ENCODE data around the gene AMOTL2. TPM values are rescaled to one million over a fixed set of nuclear protein-coding genes. Genes with fewer than 3 reads are reported as not detected.
A peak's percentile ranks its signal among the peaks of the same experiment; 100 is the strongest.

AMOTL2 gene
- total RNA-seq, 1 donor from 2014 or later = 164 TPM

DNA sequence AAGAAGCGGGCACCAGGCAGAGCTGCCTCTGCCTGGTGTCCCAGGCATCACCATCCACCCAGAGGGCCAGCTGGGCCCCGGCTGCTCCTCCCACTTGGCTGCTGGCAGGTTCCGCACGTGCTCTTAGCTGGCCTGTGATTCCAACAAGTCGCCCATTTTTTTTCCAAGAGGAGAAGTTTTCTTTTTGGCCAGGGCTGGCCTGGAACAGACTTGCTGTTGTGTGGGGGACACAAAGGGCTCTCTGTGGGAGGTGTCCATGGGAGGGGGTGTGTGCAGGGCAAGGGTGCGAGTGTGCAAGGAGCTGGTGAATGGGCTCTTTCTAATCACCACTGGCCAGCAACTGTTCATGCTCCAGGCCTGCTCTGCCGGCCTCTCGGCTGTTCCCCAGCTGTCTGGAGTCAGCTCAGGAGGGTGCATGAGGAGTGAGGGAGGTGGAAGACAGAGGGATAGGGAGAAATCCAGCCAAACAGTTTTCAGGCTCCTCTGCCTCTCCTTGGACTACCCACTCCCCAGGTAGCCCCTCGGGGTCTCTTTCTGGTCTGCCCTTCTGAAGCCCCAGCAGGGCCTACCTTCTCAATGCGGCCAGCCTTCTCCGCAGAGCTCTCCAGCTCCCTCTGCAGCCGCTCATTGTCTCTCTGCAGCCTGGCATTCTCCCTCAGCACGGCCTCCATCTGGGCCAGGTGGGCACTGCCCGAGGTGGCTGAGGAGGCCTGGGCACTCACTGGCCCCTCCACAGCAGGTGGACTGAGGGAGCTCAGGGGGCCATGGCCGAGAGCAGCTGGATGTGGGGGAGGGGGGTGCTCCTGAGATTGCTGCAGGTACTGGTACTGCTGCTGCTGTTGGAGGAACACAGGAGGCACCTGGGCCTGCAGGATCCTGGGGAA lies 7.1 kb downstream of the AMOTL2 start:
- no peak for DNase-seq (ENCODE audit: extremely low read depth, low read depth, low spot score)

DNA sequence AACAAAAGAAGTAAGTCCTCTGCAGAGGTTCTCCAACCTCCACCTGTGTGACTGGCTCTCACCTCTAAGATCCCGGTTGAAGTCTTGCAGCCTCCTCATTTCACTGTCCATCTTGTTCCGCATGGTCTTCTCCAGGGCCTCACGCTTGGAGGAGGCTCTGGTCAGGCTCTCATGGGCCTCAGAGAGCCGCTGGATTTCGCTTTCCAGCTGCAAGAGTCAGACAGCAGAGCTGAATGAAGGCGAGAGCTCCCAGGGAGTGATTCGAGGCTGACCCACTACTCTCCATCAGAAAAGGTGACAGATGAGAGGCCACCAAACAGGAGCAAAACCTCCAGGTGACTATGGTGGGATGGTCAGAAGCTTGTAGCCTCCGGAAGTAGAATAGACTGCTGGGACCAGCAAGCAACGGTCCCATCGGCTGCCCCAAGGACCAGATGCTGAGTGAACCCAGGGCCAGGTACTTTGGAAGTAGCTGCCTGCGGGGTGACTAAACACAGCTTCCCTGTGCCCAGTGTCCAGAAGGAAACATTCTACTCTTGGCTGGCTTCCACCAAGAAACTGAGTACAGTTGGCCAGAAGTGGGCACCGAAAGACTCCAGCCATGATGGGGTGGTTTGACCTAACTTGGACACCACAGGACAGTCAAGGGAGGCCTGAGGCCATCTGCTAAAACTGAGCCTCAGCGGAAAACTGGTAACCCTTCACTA lies 7.9 kb downstream of the AMOTL2 start:
- no peak for DNase-seq (ENCODE audit: extremely low read depth, low read depth, low spot score)

GRCh38 chr3:134365766-134366065 lies 8.5 kb downstream of the AMOTL2 start:
- no peak for DNase-seq (ENCODE audit: extremely low read depth, low read depth, low spot score)

DNA sequence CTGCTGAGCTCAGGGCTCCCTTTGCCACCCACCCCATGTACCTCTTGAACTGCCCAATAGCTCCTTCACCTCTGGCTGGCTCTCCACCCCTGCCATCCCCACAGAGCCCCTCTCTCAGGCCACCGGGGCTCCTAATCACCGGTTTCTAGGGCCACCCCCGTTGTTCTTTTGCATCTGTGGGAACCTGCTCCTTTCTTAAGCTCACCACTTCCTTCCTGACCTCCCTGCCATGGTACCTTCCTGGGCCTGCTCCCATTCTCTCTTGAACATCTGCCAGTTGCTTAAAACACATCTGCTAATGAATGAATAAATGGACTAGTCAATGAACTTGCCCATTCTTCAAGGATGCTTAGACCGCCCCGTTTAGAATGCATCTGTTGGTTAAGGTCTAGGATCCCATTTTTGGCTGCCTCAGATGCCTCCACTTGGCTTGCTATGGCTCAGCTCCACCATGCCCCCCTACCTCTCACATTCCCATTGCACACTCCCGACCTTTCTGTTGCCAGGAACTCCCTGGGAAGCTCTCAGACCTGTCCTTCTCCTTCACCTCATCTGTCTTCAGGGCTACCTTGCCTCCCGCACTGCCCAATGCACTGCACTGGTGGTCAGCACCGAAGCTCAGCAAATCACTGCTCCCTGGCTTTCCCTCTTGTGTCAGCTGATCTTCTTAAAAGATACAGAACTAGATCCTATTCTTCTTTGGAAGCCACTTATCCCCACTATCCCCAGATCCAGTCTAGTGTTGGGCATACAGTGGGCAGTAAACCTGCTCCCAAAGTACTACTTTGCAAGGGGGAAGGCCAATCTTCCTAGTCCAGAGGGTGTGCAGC lies 9.1 kb downstream of the AMOTL2 start:
- no peak for DNase-seq (ENCODE audit: extremely low read depth, low read depth, low spot score)

DNA sequence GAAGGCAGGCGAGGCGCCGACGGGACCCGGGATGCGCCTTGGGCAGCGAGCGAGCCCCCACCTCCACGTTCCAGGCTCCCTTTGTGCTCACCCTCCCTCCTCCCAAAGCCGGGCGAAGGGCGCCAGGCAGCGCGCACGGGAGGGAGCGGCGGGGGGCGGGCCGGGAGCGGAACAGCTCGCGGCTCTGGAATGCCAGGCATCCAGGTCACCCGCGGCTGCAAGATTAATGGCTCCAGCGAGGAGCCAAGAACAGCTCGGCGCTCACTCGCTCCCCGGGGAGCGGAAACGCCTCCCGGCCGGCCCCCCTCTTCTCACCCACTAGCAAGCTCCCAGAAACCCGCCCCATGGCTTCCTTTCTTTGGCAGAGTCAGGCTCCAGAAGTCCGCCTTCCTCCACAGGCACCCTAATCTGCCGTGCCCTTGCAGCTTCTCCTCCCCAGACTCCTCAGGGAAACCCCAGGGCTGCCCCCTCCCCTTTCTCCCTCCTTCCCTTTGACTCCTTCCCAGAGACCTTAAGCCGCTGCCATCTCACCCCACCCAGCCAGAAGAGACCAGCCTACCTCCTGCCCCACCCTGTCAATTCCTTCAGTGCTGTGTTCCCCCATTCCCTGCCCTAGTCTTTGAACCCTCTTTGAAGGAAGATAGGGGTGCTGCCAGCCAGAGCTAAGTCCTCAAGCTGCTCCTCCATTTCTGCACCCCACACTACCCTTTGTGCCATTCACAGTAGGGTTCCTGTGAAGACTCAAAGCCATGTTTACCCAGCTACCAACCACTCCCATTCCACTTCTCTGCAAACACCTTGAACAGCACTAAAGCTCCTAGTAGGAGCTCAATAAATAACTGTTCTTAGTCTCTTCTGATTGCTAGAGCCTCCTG lies 9.9 kb downstream of the AMOTL2 start:
- DNase-seq (ENCODE audit: extremely low read depth, low read depth, low spot score) = peak; percentile 57

GRCh38 chr3:134363381-134363755 lies 10.9 kb downstream of the AMOTL2 start:
- no peak for DNase-seq (ENCODE audit: extremely low read depth, low read depth, low spot score)

DNA sequence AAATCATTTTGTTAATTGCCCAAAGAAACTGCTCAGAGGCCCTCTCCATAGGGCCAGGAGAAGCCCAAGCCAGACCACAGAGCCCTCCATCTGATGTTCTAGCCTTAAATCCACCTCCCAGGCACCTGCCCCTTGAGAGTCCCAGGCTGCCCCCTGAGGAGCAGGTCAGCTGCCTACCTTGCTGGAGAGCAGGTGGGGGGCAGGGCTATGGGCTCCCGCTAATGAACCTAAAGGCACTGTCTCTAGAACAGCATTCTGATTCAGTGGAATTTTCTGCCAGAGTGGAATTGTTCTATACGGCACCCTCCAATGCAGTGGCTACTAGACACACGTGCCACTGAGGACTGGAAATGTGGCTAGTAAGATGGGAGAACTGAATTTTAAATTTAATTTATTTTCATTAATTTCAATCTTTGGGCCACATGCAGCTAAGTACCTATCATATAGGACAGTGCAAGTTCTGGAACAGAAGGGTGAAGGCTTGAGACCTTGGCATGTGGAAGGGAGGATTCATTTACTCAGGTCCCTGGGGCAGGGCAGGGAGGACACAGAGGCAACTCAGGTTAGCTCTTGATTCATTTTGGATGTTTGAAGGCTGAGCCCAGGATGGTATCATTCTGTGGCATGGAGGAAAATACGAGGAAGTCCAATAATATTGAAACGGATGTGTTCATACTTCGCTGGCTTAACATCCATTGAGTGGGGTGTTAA lies 11.4 kb downstream of the AMOTL2 start:
- DNase-seq (ENCODE audit: extremely low read depth, low read depth, low spot score) = no peak

DNA sequence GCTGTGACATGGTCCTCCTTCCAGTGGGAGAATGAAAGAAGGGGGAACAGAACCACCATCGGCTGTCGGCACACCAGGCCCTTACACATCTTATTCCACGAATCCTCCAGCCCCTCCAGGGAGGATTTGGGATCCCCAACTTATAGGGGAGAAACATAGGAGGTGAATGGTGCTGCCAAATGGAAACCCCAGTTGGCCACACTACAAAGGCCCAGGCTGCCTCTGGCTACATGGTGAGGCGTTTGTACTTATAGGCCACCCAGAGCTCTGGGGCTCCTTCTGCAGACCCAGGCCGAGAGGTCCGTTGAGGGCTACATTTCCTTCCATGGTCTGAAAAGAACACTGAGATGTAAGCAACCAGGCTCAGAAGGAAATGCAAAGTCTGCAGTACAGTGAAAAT lies 12.0 kb downstream of the AMOTL2 start:
- DNase-seq (ENCODE audit: extremely low read depth, low read depth, low spot score) = no peak

DNA sequence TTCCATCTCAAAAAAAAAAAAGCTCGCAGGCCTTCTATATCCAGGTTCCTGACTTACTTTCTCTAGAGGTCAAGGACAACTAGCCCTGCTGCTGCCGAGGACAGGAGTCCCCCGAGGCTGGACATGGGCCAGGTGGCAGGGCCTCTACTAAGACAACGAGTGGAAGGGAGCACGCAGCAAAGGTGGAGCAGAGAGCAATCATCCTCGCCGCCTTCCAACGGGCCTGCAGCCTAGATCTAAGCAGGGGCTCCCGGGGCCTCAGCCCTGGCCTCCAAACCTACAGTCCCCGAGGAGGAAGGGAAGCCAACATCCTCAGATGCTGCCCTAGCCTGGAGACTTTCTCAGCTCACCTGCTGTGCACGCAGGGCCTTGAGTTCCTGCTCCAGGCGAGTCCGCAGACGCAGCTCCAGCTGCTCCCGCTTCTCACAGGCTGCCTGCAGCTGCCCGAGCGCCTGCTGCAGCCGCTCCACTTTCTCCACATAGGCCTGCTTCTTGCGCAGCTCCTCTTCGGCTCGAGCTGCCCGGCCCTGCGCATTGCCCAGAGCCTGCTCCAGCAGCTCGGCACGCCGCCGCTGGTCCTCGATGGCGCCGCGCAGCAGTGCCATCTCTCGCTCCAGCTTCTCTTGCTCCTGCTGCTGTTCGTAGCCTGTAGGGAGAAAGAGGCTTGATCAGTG lies 12.9 kb downstream of the AMOTL2 start:
- DNase-seq (ENCODE audit: extremely low read depth, low read depth, low spot score) = no peak

GRCh38 chr3:134360046-134360445 lies 14.2 kb downstream of the AMOTL2 start:
- no peak for DNase-seq (ENCODE audit: extremely low read depth, low read depth, low spot score)

DNA sequence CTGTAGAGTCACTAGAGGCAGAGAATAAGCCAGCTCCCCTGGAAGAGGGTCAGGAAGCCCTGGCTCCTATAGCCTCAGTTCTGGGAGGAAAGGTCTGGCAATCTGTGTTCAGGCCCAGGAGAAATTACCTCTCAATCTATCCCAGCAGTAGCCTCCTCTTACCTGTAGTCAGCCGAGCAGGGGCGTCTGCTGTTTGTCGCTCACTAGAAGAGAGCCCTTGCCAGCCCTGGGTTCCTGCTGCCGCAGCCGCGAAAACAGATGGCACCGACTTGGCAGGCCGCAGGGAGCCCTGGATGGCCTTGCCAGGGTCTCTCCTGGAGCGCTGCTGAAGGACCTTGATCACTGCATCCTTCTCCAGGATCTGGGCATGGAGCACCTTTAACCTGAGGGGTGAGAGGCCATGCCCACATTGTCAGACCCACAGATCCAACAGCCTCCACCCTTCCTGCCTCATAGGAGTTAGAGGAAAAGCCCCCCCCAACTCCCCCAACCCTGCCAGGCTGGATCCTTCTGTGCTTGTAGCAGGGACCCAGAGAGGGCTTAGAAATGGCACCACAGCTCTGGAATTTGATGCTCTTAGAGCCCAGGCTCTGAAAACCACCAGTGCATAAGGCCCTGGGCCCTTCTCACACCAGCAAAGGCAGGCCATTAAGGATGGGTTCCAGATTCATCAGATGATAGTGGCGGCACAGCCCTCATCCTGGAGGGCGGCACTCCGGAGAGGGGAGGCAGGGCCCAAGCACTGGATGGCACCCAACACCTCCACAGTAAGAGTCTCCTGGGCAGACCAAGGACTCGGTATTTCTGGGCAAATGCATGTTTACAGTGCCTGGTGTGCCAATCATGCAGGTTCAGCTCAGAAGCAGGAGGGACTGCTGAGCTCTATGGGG lies 14.9 kb downstream of the AMOTL2 start:
- DNase-seq (ENCODE audit: extremely low read depth, low read depth, low spot score) = no peak

GRCh38 chr3:134357914-134358811 lies 16.1 kb downstream of the AMOTL2 start:
- no peak for DNase-seq (ENCODE audit: extremely low read depth, low read depth, low spot score)

- no peak for DNase-seq (ENCODE audit: extremely low read depth, low read depth, low spot score)
Observed at GRCh38 chr3:134357261-134357913, 16.9 kb downstream of the AMOTL2 start.

GRCh38 chr3:134356411-134357040 lies 17.7 kb downstream of the AMOTL2 start:
- no peak for DNase-seq (ENCODE audit: extremely low read depth, low read depth, low spot score)

DNA sequence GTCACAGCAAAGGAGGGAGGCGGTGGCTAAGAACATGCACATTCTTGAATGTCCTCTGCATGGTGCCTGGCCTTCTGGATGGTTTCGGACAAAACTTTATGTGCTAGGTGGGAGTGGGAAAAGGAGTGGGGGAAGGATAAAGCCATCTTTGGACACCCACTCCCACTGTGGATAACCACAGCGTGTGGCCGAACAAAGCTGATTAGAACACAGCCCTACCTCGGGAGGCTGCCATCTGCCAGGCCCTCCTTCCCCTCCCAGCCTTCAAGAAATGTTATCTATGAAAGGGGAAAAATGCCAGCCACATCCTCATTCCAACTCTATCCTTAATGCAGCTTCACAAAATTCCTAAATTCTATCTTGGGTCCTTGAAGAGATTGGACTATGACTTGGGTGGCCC lies 18.8 kb downstream of the AMOTL2 start:
- no peak for DNase-seq (ENCODE audit: extremely low read depth, low read depth, low spot score)

DNA sequence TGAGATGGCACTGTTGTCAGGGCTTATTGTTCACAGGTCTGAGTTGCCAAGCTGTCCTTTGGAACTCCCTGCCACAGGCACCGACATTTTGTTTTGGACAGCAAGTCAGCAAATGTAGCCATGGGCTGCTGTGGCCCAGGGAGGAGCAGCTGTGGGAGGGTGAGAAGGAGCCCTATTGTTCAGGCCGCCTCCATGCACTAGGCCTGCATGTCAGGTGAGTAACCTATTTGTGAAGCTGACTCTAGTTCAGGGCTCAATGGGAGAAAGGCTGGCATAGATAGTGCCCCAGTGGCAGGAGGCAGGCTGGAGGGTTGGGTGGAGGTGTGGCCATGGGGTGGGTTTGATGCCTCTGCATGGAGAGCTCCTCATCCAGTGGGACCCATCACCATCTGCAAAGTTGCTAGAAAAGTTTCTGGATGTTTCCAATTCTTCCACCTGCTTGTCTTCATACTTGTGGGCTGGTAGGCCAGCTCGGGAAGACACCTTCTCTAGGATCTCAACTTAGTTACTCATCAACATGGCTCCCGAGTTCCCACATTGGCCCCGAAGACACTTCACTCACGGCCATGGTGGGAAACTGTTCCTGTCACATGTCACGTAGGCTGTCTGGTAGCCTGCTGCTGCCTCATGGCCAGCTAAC lies 19.5 kb downstream of the AMOTL2 start:
- no peak for DNase-seq (ENCODE audit: extremely low read depth, low read depth, low spot score)
